Measurements from ENCODE around the gene RIMKLA.
A peak's percentile ranks its signal among the peaks of the same experiment; 100 is the strongest.

Gene RIMKLA

GRCh38 chr1:42453386-42453785 is 72.8 kb downstream of the RIMKLA start:
- H3K27me3 ChIP-seq (ENCODE audit: insufficient read depth, low read depth, severe bottlenecking), result no peaks in the 10 kb centered on the region
- no peak overlapping the region for H3K4me3 ChIP-seq (ENCODE audit: low read depth, low read length)
- H3K9me3 ChIP-seq (ENCODE audit: severe bottlenecking), result no peaks in the 10 kb centered on the region
- no peak for DNase-seq
- H3K27ac ChIP-seq, result no peak overlapping the region
- H3K36me3 ChIP-seq, result peaks cover 5% of the 10 kb centered on the region
- TF ChIP-seq CTCF (IDR thresholded peaks at IDR 0.05; ENCODE audit: low read depth, low read length), result no peak

- H3K9me3 ChIP-seq (ENCODE audit: severe bottlenecking), result no peaks in the 10 kb centered on the region
- no peaks in the 10 kb centered on the region for H3K27me3 ChIP-seq (ENCODE audit: insufficient read depth, low read depth, severe bottlenecking)
- H3K27ac ChIP-seq, result no peak overlapping the region
- DNase-seq, result no peak
- no peak overlapping the region for H3K4me3 ChIP-seq (ENCODE audit: low read depth, low read length)
- no peak for TF ChIP-seq CTCF (IDR thresholded peaks at IDR 0.05; ENCODE audit: low read depth, low read length)
- peaks cover 12% of the 10 kb centered on the region for H3K36me3 ChIP-seq
These were observed 73.8 kb downstream of the RIMKLA start for GRCh38 chr1:42454403-42454802.

- Histone ChIP-seq H3K9me3 (ENCODE audit: severe bottlenecking) (no peaks in the 10 kb centered on the region), H3K36me3 (peaks cover 16% of the 10 kb centered on the region), H3K4me3 (ENCODE audit: low read depth, low read length) (peak within 1 kb of the TSS; percentile 82), H3K27me3 (ENCODE audit: insufficient read depth, low read depth, severe bottlenecking) (no peaks in the 10 kb centered on the region), H3K27ac (peak within 1 kb of the TSS; percentile 81)
- no peak for TF ChIP-seq CTCF (IDR thresholded peaks at IDR 0.05; ENCODE audit: low read depth, low read length)
- DNase-seq, result peak; percentile 84
These were observed 75.6 kb downstream of the RIMKLA start, which contains the start of the genes PPCS and ZMYND12 for GRCh38 chr1:42456010-42456753. PPCS (plus strand) TSS chr1:42456543; CDS start chr1:42456566, 23 bp downstream. ZMYND12 (minus strand) TSS chr1:42456022; CDS start chr1:42455997, 25 bp downstream.

GRCh38 chr1:42456754-42457089 is 76.1 kb downstream of the RIMKLA start:
- peak overlapping the region; percentile 82 for H3K4me3 ChIP-seq (ENCODE audit: low read depth, low read length)
- no peaks in the 10 kb centered on the region for H3K9me3 ChIP-seq (ENCODE audit: severe bottlenecking)
- DNase-seq, result peak; percentile 36
- peaks cover 16% of the 10 kb centered on the region for H3K36me3 ChIP-seq
- TF ChIP-seq CTCF (IDR thresholded peaks at IDR 0.05; ENCODE audit: low read depth, low read length), result no peak
- no peaks in the 10 kb centered on the region for H3K27me3 ChIP-seq (ENCODE audit: insufficient read depth, low read depth, severe bottlenecking)
- H3K27ac ChIP-seq, result peak overlapping the region; percentile 81

- TF ChIP-seq CTCF (IDR thresholded peaks at IDR 0.05; ENCODE audit: low read depth, low read length), result no peak
- no peak for DNase-seq
- peaks cover 16% of the 10 kb centered on the region for H3K36me3 ChIP-seq
- H3K9me3 ChIP-seq (ENCODE audit: severe bottlenecking), result no peaks in the 10 kb centered on the region
- H3K27me3 ChIP-seq (ENCODE audit: insufficient read depth, low read depth, severe bottlenecking), result no peaks in the 10 kb centered on the region
- no peak overlapping the region for H3K4me3 ChIP-seq (ENCODE audit: low read depth, low read length)
- no peak overlapping the region for H3K27ac ChIP-seq
These were observed 80.6 kb downstream of the RIMKLA start for GRCh38 chr1:42461196-42461595.
